Spleen (tissue), 7 donors: ENCODE data around the gene SC5D.

Source experiments
- POLR2AphosphoS5 ChIP-seq, 3 donors: sonication (generic); formaldehyde crosslinking; IDR thresholded peaks; one replicate each; pipeline ENCODE4 v1.5.1; 2017; ENCODE audit warnings: antibody characterized with exemption in 3 of 3
- TF ChIP-seq, protein P1 (sequence below), 11 experiments: fragments of 200-600 bp in 7 of 11; fragments of 450-650 bp in 4 of 11; sonication (generic) in 4 of 11; IDR thresholded peaks in 8 of 11; conservative IDR thresholded peaks in 3 of 11; 1 replicate in 7 of 11; 2 replicates in 4 of 11; pipeline versions ENCODE4 v1.4.0 to v1.8.0; 2016 to 2021; ENCODE audit warnings: antibody characterized with exemption in 11 of 11, inconsistent platforms in 4 of 11, mild to moderate bottlenecking in 1 of 11
- donor health status: DM: no; HTN: no; CAD: no; lungs with moderate emphysema.
- donor health status: DM: no; HTN: no; CAD: no.
- donor health status: DM: no; HTN: no; CAD: no.

DNA sequence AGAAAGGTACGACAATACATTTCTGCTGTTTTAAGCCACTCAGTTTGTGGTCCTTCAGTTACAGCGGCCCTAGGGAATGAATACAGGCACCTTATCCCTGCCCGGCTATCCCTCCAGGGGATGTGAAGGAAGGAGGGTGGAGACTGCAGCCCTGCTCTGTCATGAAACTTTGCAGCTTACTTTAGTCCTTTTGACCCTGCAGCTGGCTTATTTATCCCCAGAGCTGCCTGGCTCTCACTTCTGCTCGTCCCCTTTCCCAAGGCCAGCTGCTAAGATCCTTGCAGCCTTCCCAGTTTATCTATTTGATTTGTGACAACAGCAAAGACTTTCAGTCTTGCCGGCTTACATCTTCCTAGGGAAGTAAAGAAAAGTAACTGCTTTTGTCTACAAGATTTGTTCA lies 55.2 kb downstream of the SC5D start:
- TF ChIP-seq, protein P1, sequence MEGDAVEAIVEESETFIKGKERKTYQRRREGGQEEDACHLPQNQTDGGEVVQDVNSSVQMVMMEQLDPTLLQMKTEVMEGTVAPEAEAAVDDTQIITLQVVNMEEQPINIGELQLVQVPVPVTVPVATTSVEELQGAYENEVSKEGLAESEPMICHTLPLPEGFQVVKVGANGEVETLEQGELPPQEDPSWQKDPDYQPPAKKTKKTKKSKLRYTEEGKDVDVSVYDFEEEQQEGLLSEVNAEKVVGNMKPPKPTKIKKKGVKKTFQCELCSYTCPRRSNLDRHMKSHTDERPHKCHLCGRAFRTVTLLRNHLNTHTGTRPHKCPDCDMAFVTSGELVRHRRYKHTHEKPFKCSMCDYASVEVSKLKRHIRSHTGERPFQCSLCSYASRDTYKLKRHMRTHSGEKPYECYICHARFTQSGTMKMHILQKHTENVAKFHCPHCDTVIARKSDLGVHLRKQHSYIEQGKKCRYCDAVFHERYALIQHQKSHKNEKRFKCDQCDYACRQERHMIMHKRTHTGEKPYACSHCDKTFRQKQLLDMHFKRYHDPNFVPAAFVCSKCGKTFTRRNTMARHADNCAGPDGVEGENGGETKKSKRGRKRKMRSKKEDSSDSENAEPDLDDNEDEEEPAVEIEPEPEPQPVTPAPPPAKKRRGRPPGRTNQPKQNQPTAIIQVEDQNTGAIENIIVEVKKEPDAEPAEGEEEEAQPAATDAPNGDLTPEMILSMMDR (IDR thresholded peaks at IDR 0.05 in 8 of 11, conservative IDR thresholded peaks at IDR 0.05 in 3 of 11) = no peak
- TF ChIP-seq POLR2AphosphoS5 (IDR thresholded peaks at IDR 0.05) = no peak
